NOMO-1 treated with dmso at 0.1 percent for 144 hours (cell line): ENCODE measurements around the gene TEX2.
"Not testable (repeated sequence)": the region's sequence is repeated elsewhere in the genome, so short reads cannot be mapped to it uniquely, and the experiment has no call there.

ENCODE experiments used
- DNase-seq: peaks from one replicate; lab custom pipeline; 2025; ENCODE audit not compliant: unreplicated experiment; lab: John Stamatoyannopoulos, UW

The TEX2 gene

DNA sequence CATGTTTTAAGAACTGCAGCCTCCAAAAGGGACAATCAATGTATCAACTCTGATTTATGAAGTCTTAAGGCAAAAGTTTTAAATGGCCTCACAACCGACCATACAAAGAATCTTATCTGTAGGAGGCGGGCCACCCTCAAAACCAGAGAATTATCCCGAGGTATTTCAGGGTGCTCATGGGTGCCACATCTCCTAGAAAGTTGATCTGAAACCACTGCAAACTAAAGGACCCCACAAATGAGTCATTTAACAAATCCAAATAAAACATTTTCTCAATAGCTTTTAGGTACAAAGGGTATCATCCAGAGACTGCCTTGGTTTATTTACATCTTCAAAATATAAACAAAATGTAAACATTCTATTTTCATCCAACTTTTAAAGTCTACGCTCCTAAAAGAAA is 139.9 kb downstream of the TEX2 start:
- DNase-seq, result no peak

DNA sequence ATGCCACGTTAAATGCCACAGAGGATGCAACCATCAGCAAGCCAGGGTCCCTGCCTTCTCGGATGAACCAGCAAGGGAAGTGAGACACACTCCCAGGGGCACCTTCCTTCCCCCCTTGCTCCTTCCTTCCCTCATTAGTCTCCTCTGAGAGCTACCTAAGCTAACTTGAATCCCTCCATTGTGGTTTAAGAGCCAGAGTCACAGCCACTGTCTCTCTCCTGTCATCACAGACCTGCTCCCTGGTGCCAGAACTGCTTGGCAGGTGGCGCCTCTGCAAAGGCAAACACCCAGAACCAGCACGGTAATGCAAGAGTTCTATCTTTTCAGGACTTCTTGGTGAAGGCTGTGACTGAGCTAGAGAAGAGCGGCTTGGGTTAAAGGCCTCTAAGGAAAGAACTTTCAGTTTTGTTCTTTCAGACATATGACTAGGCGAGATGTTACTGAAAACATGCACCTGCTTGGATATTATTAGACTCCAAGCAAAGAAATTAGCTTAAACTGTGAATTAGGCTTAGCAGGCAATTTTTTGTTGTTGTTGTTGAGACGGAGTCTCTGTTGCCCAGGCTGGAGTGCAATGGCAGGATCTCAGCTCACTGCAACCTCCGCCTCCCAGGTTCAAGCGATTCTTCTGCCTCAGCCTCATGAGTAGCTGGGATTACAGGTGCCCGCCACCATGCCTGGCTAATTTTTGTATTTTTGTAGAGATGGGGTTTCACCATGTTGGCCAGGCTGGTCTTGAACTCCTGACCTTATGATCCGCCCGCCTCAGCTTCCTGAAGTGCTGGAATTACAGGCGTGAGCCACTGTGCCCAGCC is 141.9 kb downstream of the TEX2 start:
- not testable (repeated sequence) for DNase-seq

DNA sequence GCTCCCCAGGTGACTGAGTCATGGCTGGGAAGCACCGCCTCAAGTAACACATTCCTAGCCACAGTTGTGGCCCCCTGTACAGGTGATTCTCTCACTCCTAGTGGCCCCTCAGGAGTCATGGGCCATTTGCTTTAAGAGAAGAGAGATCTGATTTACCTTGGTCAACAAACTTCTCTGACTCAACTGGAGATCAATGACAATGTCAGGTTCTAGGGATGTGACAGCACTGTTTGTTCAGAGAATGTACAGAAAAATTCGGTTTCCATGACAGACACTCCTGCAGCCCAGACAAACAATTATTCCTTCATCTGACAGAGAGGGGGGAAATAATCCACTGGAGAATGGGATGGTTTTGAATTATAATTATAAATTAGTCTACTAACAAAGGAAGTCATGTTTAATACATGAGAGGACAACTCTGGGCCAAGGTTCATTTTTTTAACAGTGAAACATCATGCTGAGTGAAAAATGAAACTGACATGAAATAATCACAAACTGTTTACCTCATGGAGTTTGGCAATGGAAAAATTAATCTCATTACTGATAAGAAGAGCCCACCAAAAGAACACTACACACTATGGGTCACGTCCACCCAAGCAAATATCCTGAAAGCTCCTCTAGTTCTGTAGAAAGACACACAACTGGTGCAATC is 142.8 kb downstream of the TEX2 start:
- DNase-seq, result no peak

DNA sequence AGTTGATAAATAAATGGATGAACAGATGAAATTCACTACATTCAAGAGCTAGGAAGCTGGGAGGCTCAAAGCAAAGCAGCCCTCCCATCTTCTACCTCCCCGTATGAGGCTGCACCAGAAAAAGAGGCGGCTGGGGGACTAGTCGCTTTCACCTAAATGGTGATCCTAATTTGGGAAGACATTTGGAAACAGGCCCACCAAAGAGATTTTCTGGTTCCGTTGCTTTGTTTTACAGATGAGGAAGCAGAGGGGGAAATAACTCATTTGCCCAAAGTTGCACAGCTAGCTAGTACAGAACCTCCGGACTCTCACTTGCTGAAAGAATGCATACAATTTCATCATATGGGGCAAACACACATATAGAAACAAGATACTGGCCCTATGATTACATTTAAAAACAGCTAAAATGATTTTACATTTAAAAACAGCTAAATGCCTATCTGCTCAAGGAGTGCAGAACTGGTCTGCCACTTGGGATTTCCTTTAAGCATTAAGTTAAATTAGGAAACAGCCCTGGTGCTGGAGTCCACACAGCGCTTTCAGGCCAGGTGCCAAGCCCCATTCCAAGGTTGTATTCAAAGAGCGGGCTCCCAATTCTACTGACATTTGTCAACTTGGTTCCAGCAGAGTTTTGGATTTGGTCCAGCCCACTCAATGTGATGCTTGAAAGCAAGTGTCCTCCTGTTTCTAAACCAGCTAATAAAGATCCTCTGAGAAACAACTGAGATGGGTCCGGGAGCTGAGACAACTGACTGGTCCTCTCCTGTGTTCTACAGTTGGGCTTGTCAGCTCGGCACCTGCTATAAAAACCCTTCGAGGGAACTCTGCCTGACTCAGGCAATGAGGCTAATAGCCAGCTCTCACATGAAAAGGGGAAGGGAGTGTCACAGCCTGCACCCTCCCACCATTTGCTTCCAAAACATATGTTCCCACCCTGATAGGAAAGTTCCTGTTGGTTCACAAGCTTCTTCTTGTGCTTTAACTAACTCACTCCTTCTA is 144.8 kb downstream of the TEX2 start:
- DNase-seq, result peak; percentile 62

DNA sequence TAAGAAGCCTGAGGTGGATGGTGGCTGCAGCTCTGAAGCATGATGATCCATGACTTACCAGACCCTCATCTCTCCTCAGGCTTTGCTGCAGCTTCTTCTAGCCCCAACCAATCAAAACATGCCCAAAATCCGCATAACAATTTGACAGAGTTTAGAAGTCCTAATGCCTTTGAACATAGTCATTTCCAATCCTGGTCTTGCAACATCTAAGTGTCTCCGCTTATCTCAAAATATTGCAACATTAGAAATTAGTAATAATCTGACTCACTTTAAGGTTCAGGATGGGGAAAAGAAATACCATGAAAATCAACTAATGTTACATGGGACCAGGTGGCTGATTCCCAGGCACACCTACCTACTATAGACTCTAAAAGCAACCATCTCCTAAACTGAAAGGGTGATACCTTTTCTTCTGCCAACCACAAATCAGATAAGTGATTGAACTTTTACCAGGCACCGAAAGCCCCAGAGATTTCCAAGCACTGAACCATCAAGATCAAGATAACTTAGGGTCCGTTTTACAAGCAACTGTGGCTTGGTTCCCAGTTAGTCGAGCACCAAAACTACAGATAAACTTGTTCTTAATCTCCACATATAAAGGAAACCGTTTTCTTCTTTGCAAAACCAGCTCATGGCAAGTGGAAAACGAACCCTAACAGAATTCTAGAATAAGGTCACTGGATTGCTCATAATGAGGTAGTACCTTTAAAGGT is 147.1 kb downstream of the TEX2 start:
- DNase-seq, result no peak

DNA sequence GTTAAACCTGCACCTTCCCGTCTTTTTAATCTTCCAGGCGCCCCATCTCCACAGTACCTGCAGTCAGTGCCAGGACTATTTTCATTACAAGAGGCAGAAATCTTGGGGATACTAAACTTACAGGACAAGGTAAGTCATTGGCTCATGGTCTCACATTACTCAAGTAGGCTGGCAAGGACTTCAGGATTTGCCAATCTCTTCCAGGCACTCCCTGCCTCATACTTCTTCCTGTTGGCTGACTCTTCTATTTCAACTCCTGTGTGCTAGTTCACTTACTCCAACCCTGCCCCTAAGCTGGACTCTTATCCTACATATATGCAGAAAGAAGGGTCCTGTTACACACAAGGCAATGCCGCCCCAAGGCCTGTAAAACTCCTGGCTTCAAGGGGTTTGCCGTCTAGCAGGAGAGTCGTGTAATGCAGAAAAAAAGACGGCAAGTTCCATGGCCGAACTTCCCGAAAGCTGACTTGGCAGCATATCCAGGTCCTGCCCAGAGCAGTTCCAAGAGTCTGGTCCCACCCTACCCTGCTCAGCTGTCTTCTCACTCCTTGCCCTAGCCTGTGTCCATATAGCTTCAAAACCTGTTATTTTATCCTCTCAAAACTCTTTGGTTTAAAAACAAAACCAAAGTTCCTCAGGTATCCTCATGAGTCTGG is 147.9 kb downstream of the TEX2 start:
- DNase-seq, result no peak

DNA sequence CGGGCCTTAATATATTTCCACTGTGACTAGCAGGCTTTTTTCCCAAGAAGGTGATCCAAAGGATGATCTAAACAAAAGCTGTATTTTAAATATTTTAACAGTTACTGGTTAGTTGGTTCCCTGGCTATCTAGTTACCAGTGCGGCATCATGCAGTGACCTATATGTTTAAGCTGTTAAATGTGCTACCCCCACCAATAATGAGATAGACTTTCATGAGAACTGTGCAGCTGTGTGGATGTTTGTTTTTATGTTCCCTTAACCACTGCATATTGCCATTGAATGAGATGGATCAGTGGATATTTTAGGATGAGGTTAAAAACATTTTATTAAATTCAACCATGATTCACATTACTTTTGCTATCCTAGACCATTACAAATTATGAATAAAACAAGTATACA is 150.1 kb downstream of the TEX2 start:
- no peak for DNase-seq

DNA sequence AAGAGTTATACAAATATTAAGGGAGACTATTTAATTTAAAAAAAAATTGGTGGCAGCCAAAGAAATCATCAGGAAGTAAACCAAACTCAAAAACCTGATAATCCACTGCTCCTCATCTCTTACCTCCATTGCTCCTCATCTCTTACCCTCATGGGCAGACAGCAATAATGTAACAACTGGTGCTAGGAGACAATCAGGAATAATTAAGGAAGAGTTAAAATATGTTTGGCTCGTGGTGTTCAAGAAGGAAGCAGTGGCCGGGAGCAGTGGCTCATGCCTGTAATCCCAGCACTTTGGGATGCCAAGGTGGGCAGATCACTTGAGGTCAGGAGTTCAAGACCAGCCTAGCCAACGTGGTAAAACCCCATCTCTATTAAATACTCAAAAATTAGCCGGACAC is 151.2 kb downstream of the TEX2 start:
- DNase-seq, result no peak

DNA sequence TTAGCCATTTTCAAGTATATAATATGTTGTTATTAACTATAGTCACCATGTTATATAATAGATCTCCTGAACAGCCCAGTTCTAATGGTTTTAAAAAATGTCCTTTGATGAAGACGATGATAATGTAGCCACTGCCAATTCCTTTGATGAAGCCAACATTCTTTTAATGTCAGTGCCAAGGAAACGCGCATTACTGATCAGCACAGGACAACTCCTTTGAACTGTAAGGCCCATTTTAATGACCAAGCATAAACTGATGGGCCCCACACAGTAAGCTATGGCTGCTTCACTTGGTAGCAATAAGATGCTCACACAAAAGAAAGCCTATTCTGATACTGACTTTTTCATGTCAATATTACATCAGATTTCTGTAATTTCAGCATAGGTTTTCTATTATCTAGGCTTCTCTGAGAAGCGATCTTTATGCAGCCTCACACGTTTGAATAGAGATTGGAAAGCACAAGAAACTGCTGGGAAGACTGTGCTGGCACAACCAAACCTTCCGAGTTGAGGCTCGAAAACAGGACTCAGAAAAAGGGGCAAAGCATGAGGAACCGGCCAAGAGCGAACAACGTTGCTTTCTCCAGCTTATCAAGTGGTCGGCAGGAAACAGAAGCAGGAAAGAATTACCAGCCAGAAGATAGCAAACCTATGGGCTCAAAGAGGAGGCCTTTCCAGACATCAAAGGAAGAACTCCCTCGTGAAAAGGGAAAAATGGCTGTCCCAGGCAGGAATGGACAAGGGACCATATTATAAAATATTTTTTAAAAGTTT is 152.5 kb downstream of the TEX2 start:
- DNase-seq, result no peak

DNA sequence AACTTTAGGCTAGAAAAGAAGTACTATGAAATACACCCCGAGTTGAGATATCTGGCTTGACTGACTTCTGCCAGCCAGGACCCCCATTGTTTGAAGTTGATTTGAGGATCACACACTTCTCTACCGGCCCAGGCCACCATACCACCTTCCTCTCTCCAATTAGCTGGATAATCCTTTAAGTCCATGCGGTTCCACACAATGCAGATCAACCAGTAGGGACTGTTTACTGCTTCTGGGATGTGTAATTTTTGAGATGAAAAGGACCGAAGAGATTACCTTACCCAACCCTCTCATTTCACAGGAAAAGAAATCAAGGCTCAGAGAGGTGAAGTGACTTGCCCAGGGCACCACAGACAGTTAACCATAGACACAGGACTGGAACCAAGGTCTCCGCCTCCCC is 153.7 kb downstream of the TEX2 start:
- no peak for DNase-seq

DNA sequence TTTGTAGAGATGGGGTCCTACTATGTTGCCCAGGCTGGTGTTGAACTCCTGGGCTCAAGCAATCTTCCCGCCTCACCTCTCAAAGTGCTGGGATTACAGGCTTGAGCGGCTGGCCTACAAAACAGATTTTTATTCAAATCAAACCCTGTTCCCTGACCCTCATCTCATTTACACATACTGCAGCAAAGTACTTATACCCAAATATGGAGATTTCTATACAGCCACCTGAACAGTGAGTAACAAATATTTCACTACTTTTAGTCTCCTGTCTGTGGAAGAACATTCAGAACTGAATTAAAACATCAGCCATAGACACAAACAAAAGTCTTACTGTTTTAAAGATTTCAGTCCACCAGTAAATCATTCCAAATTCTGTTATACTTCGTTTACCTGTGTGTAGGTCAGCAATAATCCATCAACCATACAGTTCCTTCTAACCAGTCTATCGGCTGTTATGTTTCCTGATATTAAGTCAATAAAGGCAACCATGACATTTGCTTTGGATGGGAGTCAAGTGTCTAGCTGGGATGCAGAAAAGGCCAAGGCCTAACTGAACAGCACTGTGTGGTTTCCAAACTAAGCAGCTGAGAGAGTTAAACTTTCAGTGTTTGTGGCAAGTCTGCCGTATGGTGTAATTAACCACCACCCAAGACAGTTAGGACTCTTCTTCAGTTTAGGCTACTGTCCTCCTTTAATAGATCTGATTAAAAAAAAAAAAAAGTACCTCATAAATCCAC is 155.4 kb downstream of the TEX2 start:
- DNase-seq, result no peak

DNA sequence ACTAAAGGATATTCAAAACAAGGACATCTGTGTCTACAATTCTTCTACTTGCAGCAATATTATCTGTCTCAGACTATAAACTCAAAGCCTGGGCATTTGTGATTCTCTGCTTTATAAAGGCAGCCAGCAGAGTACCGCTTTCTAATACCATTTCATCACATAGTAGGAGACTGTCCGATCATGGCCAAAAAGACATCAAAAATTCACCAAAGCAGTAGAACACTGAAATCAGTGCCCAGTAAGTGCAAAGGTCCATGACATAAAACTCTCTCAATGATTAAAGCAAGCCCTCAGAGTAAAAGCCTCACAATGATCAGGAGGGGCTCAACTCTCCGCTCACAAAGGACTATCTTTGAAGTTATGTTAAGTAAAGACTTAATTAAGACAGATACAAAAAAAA is 156.1 kb downstream of the TEX2 start:
- DNase-seq, result no peak

DNA sequence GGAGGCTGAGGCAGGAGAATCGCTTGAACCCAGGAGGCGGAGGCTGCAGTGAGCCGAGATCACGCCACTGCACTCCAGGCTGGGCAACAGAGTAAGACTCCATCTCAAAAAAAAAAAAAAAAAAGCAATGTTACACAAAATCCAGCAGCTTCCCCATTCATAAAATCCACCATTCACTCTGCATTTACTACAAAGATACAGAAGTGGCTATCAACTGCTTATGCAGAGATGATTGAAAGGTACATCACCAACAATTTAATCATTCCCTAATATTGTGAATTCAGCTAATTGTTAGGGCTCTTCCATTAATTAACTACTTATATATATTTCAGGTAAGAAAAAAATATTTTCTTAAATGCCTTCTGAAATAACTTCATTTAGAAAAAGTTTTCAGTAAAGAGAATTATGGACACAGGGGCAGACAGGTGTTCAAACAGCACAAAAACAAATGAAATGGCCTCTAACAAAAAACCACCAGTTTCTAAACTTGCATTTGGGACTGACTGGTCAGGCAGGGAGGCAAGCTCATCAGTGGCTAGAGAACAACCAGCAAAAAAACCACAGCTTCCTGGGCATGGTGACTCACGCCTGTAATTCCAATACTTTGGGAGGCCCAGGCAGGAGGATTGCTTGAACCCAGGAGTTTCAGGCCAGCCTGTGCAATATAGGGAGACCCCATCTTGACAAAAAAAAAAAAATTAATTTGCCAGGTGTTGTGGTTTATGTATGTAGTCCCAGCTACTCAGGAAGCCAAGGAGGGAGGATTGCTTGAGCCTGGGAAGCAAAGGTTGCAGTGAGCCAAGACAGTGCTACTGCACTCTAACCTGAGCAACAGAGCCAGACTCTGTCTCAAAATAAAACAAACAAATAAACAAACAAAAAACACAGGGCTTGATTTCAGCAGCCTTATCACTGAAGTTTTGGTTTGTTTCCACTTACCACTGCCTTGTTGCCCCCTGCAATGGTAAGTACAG is 159.4 kb downstream of the TEX2 start:
- no peak for DNase-seq

DNA sequence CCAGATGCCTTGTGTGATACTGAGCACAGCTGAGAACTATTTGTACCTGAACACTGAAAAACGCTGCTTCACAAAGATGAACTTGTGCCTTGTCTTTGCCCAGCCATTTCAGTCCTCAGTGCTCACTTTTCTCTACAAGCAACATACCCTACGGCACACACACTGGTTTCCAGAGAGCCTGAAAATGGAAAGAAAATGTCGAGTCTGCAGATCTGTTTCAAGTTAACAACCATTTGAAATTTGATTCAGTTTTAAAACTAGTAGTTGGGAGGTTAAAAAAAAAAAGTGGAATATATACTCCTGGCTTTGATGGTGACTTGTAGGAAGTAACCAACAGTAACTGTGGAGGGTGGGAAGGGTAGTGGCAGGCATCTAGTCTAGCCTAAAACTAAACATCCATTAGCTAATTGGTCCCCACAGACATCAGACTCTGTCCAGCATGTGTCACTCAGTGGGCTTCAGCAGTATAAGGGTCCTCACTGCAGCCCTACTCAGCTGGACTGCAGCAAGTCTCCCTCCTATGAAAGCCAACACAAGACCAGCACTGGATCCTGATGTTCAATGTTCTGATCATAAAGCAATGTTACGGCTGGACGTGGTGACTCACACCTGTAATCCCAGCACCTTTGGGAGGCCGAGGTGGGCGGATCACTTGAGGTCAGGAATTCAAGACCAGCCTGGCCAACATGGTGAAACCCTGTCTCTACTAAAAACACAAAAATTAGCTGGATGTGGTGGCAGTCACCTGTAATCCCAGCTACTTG is 160.3 kb downstream of the TEX2 start:
- DNase-seq, result no peak

DNA sequence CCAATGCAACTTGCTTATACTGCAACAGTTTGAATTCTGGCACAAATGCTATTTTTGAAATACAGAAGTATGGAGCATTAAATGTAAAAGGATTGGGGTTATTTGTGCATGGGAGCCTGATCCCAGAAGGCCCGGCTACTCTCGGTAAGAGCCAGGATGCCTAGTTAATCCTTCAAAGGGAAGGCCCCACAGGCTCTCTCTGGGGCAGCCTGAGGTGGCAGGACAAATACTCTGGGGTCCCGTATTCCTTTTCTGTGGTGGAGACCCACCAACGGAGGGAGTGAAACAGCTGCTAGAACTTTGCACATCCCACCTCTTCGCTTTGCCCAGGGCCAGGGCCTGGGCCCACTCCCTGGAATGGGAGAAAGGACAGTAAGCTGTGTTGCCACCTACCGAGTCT is 163.5 kb downstream of the TEX2 start:
- DNase-seq, result no peak
